ENCODE data around the gene LEUTX.

The LEUTX gene

DNA sequence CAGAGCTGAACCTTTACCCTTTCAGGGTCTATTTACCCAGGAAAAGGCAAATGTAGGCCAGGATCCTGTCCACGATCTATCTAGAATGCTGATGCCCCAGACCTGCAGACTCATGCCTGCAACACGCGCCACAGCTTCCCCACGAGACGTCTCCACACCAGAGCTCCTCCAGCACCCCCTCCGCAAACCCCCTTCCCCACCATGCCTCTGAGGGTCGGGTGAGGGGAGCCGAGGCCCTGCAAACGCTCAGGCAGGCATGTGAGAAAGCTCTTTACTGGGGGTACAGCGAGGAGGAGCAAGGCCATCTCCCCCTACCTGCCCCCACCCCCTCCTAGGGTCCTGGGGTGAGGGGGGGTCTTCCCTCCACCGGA, 46.4 kb downstream of the LEUTX start:
- DNase-seq, result no peak

DNA sequence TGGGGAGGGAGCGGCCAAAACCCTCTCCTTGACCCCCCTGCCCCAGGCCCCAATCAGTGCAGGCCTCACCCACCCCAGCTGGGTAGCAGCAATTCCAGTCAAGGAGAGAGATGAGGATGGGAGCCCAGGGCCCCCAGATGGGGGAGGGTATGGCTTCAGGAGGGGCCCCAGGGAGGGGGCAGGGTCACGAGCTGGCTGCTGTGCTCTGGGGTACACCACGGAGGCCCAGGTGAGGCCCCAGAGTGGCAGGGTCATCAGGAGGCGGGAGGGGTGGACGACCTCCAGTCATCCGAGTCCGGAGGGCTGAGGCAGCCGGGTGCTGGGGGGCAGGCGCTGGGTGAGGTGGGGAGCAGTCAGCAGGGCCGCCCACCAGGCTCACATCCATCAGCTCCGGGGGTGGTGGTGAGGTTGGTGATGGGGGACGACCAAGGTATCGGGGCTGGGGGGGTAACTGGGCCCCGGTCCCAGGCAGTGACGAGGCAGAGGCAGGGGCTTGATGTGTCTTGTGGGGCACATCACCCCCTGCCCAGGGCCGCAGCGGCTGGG, 47.0 kb downstream of the LEUTX start:
- no peak for DNase-seq

DNA sequence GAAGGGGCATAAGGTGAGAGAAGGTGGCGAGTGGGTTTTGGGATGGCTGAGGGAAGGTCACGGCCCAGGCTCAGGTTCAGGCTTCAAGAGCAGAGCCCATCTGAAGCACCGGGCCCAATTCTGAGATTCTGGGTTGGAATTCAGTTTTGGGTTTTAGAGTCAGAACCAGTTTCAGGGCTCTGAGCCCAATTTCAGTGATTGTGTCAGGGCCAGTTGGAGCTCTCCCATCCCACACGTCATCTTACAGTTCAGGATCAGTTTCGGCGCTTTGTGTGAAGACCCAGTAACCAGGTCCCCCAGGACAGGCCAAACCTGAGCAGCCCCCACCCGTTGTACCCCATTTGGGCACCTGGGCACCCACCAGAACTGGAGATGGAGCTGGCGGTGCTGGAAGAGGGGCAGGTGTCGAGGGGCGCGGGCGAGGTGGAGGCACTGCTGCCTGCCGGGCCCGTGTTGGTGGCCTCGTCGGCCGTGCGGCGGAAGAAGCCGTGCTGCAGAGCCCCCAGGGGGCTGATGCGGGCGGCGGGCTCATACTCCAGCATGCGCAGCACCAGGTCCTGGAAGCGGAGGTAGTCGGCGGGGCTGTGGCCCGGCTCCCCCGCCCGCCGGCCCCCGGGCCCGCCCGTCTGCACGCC, 47.8 kb downstream of the LEUTX start:
- no peak for DNase-seq

DNA sequence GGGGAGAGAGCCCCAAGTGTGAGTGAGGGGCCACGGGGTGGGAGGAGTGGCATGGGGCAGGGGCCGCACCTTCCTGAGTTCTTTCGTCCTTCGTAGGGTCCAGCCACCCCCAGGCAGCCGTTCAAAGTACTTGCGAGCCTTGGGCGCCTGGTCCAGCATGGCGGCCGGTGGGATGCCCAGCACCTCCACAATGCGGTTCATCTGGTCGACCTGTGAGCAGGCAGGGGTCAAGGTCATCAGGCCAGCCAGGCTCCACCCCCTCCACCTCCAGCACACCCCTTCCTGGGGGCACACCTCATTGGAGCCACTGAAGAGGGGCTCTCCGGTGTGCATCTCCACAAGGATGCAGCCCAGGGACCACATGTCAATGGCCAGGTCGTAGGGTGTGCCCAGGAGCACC, 48.6 kb downstream of the LEUTX start:
- no peak for DNase-seq

DNA sequence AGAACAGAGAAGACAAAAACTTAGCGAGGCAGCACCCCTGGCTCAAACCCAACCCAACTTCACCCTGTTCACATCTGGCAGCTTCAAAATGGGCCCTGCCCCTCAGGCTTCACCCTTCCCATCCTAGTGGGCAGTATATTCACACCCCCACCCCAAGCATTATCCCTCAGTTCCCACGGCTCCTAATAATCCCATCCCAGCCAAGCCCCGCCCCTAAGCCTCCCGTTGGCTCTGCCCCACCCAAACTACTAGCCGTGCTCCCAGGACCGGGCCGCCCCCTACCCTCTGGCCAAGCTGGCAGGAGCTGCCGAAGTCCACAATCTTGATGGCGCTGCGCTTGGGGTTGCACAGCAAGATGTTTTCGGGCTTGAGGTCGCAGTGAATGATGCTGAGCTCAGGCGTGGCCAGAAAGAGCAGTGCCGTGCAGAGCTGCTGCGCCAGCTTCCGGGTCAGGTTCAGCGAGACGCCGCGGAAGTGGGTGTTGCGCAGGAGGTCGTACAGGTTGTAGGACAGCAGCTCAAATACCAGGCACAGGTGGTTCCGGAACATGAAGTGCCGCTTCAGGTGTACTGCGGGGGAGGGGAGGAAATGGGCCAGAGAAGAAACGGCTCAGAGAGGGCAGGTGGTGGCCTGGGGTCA, 49.5 kb downstream of the LEUTX start:
- DNase-seq, result peak; percentile 31 to 70

DNA sequence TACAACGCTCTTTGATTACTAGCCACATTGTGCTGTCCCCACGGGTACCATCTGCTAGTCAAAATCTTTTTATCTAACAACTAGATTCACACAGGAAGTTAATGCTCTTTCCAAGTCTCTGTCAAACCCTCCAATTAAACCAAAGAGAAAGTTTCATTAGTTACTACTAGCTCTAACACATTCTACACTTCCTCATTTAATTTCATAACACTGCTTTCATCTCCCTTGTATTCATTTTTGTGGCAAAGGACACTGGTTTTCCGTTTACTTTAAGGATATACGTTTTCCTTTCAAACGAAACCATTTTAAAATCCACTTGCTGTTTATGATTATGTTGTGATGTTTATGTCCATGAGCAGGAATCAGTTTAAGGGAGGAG, 50.0 kb downstream of the LEUTX start:
- DNase-seq, result no peak

DNA sequence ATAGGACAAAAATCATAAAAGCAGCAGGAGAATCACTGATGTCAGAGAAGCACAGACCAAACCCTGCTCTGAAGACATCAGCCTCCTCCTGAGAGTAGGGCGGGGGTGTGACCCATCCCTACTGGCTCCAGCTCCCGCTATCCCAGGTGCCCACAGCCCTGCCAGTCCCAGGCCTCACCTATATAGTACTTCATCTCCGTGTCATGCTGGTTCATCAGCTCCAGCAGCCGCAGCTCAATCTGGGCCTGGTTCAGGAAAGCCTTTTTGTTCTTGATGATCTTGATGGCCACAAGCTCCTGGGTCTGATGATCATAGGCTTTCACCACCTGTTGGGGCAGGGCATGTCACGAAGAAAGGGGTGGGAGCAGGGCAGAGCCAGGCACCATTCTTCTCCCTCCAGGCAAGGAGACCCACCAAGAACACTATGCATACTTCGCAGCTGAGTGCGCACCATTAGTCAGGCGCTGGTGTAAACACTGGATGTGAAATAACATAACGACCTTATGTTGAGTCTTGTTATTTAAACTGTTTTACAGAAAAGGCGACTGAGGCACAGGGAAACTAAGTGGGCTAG, 51.1 kb downstream of the LEUTX start:
- DNase-seq, result no peak

DNA sequence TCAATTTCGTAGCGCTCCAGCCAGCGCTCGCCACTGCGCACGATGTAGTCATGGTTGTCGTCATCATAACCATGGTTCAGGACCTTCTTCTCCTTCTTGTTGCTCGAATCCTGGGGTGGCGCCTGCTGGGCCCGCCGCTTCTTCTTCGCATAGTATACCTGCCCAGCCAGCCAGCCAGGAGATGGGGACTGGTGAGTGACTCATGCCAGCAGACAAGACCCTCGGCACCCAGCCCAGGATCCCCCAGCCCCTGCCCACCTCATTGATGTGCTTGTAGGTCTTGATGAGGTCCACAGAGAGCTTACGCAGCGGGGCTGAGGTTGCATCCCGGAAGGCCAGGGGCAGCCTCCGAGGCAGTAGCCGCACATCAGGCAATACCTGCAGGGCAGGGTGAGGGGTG, 51.8 kb downstream of the LEUTX start:
- DNase-seq, result no peak

DNA sequence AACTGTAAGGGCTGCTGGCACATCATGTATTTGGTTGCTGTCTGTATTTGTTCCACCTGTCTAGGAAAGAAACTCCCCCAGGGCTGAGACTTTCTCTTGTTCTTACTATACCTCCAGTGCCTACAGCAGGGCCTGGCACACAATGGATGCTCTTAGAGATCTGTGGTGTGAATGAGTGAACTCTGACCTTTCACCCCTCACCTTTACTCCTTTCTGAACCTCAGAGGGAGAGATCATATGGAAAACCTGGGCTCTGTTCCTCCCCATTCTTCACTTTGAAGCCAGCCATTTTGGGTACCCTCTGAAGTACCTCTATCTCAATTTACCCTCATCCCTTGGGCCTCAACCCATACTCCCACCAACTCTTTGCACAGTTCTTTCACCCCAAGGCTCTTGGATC, 52.2 kb downstream of the LEUTX start:
- no peak for DNase-seq

DNA sequence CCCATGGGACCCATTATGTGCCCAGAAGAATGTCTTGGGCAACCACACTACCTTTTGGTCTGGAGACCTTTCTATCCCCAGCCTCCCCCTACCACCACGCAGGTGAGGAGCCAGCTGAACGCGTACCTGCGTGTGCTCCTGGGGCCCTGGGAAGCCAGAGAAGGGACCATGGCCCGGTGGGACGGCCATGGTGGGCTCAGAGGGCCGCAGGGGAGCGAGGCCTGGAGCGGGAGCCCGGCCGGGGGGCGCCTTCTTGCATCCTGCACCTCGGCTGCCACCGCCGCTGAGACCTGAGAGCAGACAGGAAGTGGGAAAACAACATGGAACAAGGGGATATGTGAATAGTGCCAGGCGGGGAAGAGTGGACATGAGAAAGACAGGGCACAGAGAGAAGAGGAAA, 53.0 kb downstream of the LEUTX start:
- no peak for DNase-seq

DNA sequence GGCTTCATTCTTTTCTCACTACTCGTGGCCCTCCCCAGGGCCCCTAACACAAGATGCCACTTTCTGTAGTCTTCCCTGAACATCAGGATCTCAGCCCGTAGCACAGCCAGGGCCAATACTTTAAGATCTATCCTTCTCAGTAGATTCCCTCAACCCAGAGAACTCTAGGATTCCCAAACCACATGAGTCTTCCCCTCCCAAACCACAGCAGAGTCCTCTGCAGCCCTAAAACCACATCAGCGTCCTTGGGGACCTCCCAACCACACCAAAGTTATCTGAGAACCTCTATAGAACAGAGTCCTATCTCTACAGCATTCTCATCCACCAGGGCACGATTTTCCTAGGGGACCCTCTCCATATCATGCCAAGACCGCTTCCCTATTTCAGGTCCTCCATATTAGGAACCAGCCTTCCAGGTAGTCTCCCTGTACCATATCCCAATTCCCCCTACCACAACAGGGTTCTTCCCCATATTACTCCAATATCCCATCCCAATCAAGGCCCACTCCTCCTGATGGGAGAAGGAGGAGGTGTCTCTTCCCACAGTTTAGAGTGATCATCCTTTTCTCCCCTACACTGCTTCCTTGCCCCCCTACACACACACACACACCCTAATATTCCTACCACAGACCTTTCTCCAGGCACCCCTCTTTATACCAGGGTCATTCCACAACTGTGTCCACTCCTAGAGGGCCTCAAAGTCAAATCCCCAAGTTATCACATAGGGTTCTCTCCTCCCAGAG, 53.9 kb downstream of the LEUTX start:
- DNase-seq, result no peak

DNA sequence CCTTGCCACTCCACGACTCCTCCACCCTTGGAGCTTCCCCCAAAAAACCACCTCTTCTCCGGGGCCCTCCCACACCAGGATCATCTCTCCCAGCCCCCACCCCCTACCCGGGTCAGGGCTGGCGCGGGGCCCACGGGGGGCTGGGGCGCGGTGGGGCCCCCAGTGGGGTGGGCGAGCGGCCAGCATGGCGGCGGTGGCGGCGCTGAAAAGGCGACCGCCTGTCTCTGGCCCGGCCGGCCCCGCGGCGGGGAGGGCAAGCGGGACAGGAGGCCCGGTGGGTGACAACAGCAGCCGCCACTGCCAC, 54.5 kb downstream of the LEUTX start:
- no peak for DNase-seq

DNA sequence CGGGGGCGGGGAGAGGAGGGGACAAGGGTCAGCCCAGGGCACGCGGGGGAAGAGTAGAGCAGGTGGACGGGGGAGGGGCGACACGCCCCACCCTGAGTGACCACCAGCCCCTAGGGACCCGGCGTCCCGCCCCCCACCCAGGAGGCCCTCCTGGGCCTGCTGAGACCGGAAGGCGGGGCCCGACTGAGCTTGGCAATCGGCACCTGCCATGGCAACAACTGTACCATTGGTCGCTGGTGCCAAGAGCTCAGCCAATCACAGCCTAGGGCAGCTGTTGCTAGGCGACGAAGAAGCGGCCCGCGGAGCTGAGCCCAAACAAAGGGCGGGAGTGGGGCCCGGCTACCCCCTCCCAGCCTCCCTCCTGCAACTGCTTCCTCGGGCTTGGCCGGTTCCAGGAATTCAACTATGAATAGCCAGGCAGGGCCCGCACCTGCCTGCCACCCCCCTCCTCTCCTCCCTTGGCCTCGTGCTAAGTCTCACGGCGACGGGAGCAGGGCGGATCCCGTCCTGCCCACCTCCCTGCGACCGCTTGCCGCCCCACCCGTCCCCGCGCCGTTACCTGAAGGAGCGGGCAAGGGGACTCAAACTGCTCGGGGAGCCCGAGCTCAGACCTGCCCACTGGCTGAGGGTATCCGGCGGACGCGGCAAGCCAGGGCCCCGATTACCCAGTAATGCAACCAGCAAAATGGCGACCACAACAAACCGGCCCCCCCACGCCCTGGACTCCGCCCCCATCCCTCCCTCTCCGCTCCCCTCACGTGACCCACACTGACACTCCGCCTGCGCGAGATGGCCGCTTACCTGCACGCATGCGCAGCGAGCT, 55.0 kb downstream of the LEUTX start, which contains the start of gene DYRK1B:
TSS of gene DYRK1B (minus strand) at position 699 of the 823 bp plus-strand sequence. CDS start 2,295 bp downstream, outside the sequence.
- DNase-seq, result peak; percentile 96 to 99

DNA sequence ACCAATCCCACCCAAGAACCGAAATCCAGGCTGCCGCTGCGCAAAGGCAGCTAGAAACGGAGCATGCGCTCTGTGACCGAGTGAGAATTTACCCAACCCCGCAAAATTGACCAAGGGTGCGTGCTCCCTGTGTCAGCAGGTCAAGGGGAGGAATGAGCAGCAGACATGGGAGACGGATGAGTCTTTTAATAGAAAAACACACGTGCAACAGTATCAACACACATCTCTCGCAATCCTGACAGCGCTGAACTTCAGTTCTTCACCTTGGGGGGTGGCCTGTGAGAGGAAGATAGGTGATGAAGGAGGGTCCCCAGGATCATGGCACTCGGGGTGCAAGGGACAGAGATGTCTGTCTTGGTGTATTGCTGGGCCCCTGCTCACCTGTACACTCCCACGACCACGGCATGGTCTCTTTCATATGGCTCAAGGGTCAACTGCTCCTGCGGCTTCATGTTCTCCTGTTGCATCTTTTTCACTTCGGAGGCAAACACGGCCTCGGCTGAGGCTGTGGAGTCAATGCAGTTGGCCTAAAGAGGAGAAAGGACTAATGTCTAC, 55.7 kb downstream of the LEUTX start:
- no peak for DNase-seq

Data from NCI-H526 (cell line).